ENCODE data around the gene PSME2. TPM values are rescaled to one million over a fixed set of nuclear protein-coding genes. Genes with fewer than 3 reads are reported as not detected.

The PSME2 gene
- polyA plus RNA-seq, 1 experiment = 165 TPM

GRCh38 chr14:24156840-24157239 lies 10.4 kb upstream of the PSME2 start:
- Histone ChIP-seq H3K27me3 (ENCODE audit: control insufficient read depth, insufficient read depth, low read length) (no peaks in the 10 kb centered on the region), H3K36me3 (ENCODE audit: control insufficient read depth, insufficient read depth, low read length) (peaks cover 40% of the 10 kb centered on the region), H3K4me3 (ENCODE audit: low read depth, low read length) (no peak overlapping the region)
- DNase-seq (ENCODE audit: low read depth) = no peak
- TF ChIP-seq CTCF (IDR thresholded peaks at IDR 0.05; ENCODE audit: insufficient read depth, low read depth, low read length) = no peak
- POLR2A ChIA-PET = interaction anchor here (0.6 kb wide), 1 partner anchor 12 kb away, joined by 6 read pairs; no protein-coding TSS in a partner anchor
- CTCF ChIA-PET = interaction anchor here (1.5 kb wide), 1 partner anchor 42 kb away, joined by 3 read pairs; the partner anchor contains the start of genes DCAF11 and NRL

- no peak for TF ChIP-seq CTCF (IDR thresholded peaks at IDR 0.05; ENCODE audit: insufficient read depth, low read depth, low read length)
- Histone ChIP-seq H3K36me3 (ENCODE audit: control insufficient read depth, insufficient read depth, low read length) (peaks cover 51% of the 10 kb centered on the region), H3K4me3 (ENCODE audit: low read depth, low read length) (no peak overlapping the region), H3K27me3 (ENCODE audit: control insufficient read depth, insufficient read depth, low read length) (no peaks in the 10 kb centered on the region)
- DNase-seq (ENCODE audit: low read depth) = no peak
- CTCF ChIA-PET = interaction anchor here (1.0 kb wide), 1 partner anchor 20 kb away, joined by 3 read pairs; no protein-coding TSS in a partner anchor
- POLR2A ChIA-PET = no interaction called here
Measured at GRCh38 chr14:24155100-24155499, 8.7 kb upstream of the PSME2 start.

DNA sequence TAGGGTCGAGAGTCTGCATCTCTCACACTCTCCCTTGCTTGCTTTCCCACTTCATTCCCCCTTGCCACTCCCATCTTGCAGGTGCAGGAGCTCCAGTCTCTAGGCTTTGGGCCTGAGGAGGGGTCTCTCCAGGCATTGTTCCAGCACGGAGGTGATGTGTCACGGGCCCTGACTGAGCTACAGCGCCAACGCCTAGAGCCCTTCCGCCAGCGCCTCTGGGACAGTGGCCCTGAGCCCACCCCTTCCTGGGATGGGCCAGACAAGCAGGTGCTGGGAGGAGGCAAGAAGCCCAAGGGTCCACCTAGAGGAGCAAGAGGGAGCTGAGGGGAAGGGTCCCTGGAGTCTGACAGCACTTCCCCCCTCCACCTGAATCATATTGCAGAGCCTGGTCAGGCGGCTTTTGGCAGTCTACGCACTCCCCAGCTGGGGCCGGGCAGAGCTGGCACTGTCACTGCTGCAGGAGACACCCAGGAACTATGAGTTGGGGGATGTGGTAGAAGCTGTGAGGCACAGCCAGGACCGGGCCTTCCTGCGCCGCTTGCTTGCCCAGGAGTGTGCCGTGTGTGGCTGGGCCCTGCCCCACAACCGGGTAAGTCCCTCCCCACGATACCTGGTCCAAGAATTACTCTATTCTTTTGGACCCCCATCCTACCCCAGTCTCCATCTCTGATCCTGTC lies 5.1 kb upstream of the PSME2 start:
- ChIA-PET CTCF (interaction anchor here (1.8 to 4.0 kb wide), 2 partner anchors 9 to 61 kb away, joined by 8 to 35 read pairs; partner anchors contain the start of gene IRF9), POLR2A (interaction anchor here (1.2 kb wide), 1 partner anchor 10 kb away, joined by 3 read pairs; the partner anchor contains the start of gene IRF9)
- DNase-seq (ENCODE audit: low read depth) = no peak
- H3K36me3 ChIP-seq (ENCODE audit: control insufficient read depth, insufficient read depth, low read length) = peaks cover 40% of the 10 kb centered on the region
- H3K27me3 ChIP-seq (ENCODE audit: control insufficient read depth, insufficient read depth, low read length) = no peaks in the 10 kb centered on the region
- no peak overlapping the region for H3K4me3 ChIP-seq (ENCODE audit: low read depth, low read length)
- TF ChIP-seq CTCF (IDR thresholded peaks at IDR 0.05; ENCODE audit: insufficient read depth, low read depth, low read length) = no peak

DNA sequence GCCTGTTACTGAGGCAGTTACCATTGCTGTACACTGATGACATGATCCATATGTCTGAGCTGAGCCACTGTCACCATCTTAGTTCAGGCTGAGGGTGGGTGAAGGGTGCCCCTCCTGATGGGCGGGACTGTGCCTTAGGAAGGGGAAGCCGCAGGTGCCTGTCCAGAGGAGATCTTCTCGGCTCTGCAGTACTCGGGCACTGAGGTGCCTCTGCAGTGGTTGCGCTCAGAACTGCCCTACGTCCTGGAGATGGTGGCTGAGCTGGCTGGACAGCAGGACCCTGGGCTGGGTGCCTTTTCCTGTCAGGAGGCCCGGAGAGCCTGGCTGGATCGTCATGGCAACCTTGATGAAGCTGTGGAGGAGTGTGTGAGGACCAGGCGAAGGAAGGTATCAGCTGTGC lies 4.6 kb upstream of the PSME2 start:
- no peaks in the 10 kb centered on the region for H3K27me3 ChIP-seq (ENCODE audit: control insufficient read depth, insufficient read depth, low read length)
- no peak for DNase-seq (ENCODE audit: low read depth)
- H3K36me3 ChIP-seq (ENCODE audit: control insufficient read depth, insufficient read depth, low read length) = peaks cover 36% of the 10 kb centered on the region
- no peak for TF ChIP-seq CTCF (IDR thresholded peaks at IDR 0.05; ENCODE audit: insufficient read depth, low read depth, low read length)
- POLR2A ChIA-PET = interaction anchor here (1.2 kb wide), 1 partner anchor 10 kb away, joined by 3 read pairs; the partner anchor contains the start of gene IRF9
- CTCF ChIA-PET = interaction anchor here (0.6 to 4.0 kb wide), 6 partner anchors 10 to 588 kb away, joined by 3 to 35 read pairs (median 4); partner anchors contain the start of gene IRF9
- no peak overlapping the region for H3K4me3 ChIP-seq (ENCODE audit: low read depth, low read length)

DNA sequence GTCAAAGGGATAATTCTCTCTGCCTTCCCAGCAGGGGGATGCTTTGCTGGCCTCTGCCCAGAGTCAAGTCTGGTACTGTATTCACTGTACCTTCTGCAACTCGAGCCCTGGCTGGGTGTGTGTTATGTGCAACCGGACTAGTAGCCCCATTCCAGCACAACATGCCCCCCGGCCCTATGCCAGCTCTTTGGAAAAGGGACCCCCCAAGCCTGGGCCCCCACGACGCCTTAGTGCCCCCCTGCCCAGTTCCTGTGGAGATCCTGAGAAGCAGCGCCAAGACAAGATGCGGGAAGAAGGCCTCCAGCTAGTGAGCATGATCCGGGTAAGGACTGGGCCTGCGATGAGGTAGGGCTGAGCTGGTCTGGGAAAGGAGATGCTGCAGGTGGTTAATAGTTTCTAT lies 4.2 kb upstream of the PSME2 start:
- no peaks in the 10 kb centered on the region for H3K27me3 ChIP-seq (ENCODE audit: control insufficient read depth, insufficient read depth, low read length)
- peaks cover 32% of the 10 kb centered on the region for H3K36me3 ChIP-seq (ENCODE audit: control insufficient read depth, insufficient read depth, low read length)
- no peak for DNase-seq (ENCODE audit: low read depth)
- H3K4me3 ChIP-seq (ENCODE audit: low read depth, low read length) = no peak overlapping the region
- CTCF ChIA-PET = interaction anchor here (0.6 to 4.0 kb wide), 5 partner anchors 10 to 587 kb away, joined by 3 to 35 read pairs (median 3); partner anchors contain the start of gene IRF9
- POLR2A ChIA-PET = interaction anchor here (1.2 kb wide), 1 partner anchor 11 kb away, joined by 3 read pairs; the partner anchor contains the start of gene IRF9
- TF ChIP-seq CTCF (IDR thresholded peaks at IDR 0.05; ENCODE audit: insufficient read depth, low read depth, low read length) = no peak

All from BJ (cell line).